DOHH2 (cell line): Measurements from ENCODE around the gene CFHR5.

Experiments used
- CTCF ChIP-seq: fragments of 200-600 bp; sonication (generic); IDR thresholded peaks from one replicate; pipeline ENCODE4 v1.5.1; 2014; ENCODE audit warnings: antibody characterized with exemption, mild to moderate bottlenecking, low read depth, low read length; ENCODE audit not compliant: poor library complexity, severe bottlenecking
- EZH2phosphoT487 ChIP-seq: fragments of 200-600 bp; sonication (generic); IDR thresholded peaks from 2 replicates; pipeline ENCODE4 v1.6.1; 2017; ENCODE audit warnings: borderline replicate concordance, mild to moderate bottlenecking, antibody characterized with exemption, low read length, moderate library complexity, mixed read lengths

DNA sequence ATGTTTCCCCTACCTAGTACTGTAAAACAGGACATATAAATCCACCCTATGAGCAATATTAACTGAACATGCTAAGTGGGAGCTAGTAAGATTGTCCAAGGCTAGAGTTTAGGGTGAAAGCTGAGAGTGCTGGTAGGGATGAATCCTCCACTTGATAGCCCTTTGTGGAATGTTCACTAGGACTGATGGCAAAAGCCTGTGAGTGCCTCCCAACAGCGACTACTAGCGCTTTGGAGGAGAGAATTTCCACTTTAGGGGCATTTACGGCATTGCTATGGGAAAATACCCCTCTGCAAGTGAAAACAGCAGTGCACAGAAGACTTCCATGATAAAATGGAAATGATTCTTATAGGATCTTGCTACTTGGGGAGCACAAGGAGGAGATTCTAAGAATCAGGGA lies 35.9 kb downstream of the CFHR5 start:
- no peak for TF ChIP-seq CTCF
- TF ChIP-seq EZH2phosphoT487, result no peak
